HG02973 (cell line): ENCODE data around the gene RNF20.
A peak's percentile ranks its signal among the peaks of the same experiment; 100 is the strongest.
"Not testable (repeated sequence)": the region's sequence is repeated elsewhere in the genome, so short reads cannot be mapped to it uniquely, and the experiment has no call there.

Experiments
- ATAC-seq: cut with Tn5 transposase; IDR thresholded peaks from one replicate; pipeline ENCODE4 v1.9.1; 2021; ENCODE audit warnings: moderate library complexity; ENCODE audit not compliant: unreplicated experiment

The RNF20 gene

DNA sequence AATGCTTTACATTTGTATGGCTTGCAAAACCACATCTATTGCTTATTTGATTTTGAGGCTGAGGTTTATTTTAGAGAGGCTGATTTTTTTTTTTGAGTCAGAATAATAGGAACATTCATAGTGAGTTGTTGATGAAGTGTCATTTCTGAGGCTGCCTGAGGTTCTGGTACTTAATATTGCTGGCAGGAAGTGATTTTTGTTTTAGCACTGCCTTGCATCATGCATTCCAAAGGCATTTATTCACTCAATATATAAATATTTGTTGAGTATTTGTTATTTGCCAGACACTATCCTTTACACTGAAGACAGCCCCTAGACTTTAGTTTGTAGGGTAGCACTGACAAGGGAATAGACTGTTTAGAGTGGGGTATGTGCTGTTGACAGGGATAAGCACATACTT lies 2.7 kb downstream of the RNF20 start:
- ATAC-seq, result no peak

DNA sequence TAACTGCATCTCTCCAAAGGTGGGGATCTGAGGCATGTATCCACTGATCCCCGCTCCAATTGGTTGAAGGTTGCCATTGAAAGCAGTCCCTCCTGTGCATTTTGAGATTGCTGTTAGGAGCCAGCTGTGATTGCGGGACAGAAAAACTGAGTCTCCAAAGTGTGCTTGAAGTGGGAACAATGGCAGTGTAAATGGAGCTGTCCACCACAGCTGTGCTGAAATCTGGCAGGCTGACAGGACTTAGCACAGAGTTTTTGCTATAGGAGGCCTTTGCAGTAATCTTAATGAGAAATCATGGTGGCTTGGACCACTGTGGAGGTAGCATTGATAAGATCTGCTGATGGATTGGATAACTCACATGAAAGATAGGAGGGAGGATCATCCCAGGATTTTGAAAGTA lies 3.3 kb downstream of the RNF20 start:
- no peak for ATAC-seq

DNA sequence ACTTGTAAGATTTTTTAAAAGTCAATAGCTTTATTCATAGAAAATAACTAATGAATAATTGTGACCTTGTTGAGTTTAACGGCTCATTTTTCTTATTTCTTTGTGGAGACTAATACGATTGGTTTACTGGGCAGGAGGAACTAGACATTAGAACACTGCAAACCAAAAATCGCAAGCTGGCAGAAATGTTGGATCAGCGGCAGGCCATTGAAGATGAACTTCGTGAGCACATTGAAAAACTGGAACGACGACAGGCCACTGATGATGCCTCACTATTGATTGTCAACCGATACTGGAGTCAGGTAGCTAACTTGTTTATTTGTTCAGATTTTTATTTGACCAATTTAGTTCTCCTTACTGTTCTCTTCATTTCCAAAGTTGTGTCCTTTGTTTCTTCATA lies 6.4 kb downstream of the RNF20 start:
- ATAC-seq, result no peak

DNA sequence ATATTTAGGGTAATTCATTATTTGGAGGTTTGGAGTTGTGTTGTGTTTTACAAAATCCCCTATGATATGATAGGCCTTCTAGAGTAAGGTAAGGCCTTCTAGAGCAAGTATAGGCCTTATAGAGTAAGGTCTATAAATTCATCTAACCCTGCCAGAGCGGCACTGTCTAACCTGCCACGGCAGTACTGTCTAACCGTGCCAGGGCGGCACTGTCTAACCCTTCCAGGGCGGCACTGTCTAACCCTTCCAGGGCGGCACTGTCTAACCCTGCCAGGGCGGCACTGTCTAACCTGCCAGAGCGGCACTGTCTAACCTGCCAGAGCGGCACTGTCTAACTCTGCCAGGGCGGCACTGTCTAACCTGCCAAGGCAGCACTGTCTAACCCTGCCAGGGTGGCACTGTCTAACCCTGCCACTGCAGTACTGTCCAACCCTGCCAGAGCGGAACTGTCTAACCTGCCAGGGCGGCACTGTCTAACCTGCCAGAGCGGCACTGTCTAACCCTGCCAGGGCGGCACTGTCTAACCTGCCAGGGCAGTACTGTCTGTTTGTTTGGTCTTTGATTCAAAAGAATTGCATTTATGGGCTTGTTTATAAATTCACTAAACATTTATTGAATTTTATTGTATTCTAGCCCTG lies 9.6 kb downstream of the RNF20 start:
- ATAC-seq, result no peak

DNA sequence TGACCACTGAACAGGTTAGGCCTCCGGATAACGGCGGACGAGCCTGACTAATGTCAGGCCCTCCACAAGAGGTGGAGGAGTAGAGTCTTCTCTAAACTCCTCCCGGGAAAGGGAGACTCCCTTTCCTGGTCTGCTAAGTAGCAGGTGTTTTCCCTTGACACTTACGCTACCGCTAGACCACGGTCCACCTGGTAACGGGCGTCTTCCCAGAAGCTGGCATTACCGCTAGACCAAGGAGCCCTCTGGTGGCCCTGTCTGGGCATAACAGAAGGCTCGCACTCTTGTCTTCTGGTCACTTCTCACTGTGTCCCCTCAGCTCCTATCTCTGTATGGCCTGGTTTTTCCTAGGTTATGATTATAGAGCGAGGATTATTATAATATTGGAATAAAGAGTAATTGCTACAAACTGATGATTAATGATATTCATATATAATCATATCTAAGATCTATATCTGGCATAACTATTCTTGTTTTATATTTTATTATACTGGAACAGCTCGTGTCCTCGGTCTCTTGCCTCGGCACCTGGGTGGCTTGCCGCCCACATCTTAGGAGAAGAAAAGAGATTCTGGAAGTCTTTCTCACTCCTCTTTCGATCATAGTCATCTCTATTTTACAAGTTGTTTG lies 15.9 kb downstream of the RNF20 start:
- not testable (repeated sequence) for ATAC-seq

DNA sequence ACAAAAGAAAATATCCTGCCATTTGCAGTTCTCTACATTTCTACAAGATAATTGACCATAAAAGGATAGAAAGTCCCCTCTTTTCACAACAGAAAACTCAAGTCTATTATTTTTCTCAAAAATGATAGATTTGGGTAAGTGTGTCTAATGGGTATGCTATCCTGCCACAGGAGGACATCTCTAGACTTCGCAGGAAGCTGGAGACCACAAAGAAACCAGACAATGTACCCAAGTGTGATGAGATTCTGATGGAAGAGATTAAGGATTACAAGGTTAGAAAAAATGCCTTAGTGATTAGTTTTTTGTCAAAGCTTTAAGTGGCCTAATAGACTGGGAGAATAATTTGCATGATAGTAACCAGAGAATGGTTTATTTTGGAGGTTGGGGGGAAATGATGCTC lies 28.1 kb downstream of the RNF20 start:
- no peak for ATAC-seq

DNA sequence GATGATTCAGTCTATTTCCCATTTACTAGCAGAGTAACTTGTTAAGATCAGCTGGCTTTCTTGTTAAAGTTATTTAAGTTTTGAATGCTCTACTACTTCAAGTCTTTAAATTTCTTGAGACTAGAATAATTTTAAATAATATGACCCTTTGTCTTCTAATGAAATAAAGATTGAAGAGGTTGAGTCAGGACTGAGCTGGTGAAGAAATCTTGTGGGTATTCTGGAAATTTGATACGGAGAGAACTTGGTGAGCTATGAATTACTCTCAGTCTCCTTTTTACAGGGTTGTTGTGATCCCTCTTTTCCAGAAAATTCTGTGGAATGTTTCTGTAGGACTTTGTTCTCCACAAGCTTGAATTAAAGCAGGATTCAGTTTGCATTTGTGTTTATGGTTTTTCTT lies 29.3 kb downstream of the RNF20 start:
- ATAC-seq, result no peak

DNA sequence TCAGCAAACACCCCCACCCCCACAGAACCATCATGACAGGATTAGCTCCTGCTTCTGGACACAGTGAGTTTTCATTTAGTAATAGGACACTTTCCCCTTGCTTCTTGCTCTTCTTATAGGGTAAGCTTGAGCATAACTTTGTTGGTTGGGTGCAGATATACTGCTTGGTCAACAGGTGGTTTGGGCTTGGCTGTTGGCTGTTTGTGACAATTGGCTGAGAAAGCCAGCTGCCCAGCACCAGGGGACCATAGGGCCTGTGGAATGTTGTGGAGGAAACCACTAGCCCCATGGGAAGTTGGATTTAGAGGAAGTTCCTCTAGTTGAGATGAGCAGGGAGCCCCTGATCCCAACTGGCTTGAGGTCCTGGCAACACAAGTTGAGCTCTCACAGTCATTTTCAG lies 30.6 kb downstream of the RNF20 start:
- no peak for ATAC-seq

DNA sequence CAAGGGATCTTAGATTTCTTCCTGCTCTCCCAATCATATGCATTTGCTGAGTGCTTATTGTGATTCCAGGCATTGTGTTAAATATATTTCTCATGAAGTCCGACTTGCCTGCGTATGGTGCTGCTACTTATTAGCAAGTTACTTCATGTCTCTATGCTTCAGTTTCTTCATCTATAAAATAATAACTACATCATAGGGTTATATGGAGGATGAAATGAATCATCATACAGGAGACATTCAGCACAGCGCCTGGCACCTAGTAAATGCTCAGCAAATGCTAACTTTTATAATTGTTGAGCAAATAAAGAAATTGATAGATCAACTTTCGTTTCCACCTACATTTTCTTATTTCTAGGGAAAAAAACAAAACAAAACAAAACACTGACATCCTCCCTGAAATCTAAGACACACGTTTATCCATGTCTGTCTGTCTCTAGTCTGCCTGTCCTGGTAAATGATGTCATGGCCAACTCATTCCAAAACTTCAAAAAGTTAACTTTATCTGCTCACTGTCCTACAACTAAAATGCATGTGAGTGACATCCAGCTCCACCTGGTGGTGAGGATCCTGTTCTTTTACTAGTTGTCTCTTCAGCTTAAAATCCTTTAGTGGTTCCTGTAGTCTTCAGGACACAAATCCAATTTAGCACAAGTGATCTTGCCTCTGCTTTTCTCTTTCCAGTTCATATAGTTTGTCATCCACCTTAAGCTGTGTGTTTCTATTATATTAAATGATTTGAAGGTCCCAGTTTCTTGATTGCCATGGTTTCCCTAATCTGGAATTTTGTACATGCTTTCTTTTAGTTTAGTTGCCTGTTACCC lies 33.5 kb downstream of the RNF20 start:
- ATAC-seq, result peak; percentile 64

DNA sequence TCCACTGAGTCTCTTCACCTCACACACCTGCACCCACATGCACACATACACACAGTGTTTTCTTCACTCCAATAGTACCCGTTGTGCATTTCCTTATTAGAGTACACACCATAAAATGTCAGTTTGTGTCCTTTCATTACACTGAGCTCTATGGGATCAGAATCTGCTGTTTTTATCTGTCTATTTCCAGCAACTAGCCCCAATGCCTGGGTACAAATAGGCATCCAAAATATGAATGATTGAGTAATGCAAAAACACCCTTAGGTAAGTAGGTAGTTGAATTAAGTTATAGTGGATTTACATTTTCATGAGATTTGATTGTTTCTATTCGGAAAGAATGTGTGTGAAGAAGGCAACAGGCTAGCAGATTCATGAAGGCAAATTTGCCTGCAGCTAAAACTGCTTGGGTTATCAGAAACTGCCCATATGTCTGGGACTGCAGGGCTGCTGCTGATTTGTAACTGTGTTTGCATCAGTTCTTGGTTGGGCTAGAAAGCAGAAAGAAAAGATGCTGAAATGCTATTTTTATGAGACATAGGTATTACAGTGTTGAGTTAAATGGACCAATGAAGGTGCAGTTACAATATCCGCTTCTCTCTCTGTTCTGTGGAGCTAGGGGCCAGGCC lies 34.2 kb downstream of the RNF20 start:
- no peak for ATAC-seq

DNA sequence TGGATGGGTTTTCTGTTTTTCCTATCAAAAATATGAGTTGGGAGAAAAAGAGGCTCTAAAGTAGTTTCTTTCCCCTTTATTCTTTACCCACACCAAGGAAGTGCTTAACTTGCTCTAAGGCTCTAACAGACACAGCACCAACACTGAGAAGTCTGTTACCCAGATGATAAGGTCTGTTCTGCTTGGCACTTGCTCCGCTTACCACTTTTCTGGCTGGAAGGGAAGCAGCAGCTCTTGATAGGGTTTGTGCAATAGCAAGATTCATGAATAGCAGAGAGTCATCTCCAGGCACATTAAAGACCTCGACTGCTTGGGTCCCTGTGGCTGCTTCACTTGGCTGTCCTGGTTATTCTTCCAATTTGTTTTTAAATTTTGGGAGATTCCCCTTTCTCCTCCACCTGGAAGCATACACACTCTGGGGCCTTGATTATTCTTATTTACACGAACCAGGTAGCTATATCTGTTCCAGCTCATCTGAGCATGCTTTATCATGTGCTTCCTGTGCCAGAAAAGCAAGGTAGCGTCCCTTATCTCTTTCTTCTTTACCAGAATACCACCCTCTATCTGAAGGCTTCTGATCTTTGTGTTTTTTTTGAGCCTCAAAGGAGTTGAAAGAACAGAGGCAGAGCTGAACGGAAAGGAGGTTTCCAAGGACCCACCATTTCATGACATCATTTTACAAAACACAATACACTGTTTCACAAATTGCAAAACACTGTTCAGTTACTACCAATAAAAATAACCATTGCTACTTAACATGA lies 36.3 kb downstream of the RNF20 start:
- no peak for ATAC-seq

DNA sequence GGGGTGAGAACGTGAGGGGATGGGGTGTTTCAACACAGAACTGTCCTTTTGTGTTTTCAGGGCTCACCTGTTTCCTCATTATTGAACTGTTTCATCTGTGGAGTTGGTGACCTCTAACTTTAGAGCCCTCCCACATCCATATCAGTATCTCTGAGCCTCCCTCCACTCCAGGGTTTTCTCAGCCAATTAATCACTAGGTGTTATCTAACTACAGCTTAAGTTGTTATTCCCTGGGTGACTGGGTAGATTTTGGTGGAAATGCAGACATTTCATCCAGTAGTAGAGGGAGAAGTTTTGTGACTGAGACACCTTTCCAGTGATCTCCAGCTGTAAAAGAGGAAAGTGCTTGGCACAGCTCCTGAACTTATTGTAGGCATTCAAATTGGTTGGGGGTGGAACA lies 37.5 kb downstream of the RNF20 start:
- no peak for ATAC-seq

DNA sequence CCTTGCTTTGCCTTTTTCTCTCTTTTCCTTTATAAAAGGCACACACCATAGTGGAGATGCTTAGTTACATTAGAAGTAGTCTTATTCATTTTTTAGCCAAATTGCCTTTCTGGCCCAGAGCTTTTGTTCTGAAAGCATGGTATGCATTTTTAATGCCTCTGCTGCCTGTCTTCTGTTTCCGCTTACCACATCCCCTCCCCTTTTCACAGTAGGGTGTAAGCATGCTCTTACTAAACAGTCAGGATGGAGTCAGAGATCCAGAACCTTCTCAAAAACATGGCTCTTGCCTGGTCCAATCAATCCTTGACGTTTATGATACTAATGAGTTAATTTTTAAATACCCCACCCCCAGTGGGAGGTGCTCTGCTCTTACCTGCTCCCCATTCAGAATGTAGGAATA lies 38.7 kb downstream of the RNF20 start:
- no peak for ATAC-seq

DNA sequence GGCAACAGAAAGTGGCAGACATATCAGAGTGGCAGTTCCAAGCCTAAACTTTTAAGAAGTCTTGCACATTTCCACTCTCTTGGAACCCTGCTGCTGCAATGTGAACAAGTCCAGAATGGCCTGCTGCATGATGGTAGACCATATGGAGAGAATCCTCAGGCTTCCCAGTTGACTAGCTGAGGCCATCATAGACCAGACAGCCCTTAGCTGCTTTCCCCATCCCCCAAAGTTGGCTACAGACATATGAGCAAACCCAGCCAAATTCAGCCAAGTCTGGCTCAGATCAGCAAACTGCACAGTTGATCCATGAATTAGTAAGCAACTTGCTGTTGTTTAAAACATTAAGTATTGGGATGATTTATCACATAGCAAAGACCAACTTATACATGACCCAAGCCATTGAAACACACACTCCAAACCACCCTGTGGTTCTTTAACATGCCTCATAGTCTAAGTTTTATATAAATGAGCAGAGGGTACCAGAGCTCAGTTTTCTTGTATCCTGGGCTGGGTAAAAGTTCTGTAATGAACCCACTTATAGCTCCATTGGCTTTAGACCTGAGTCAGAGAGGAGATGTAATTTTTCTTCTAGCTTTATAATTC lies 41.2 kb downstream of the RNF20 start:
- ATAC-seq, result no peak

DNA sequence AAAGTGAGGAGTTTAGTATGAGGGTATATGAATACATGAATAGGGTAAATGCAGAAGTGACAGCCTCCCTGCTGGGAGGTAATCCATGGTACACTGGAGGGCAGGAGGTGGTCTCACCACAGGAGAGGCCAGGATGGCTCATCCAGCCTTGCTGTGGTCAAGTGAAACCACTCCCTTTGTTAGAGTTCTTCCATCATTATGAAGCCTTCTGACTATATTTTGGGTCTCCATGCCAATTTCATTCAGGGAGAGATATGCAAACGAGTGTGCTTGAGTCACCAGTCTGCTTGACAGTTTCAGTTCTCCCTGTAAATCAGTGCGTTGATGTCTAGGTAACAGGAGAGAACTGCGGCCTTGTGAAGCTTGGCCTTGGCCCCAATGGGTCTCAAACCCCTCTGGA lies 44.7 kb downstream of the RNF20 start:
- no peak for ATAC-seq

DNA sequence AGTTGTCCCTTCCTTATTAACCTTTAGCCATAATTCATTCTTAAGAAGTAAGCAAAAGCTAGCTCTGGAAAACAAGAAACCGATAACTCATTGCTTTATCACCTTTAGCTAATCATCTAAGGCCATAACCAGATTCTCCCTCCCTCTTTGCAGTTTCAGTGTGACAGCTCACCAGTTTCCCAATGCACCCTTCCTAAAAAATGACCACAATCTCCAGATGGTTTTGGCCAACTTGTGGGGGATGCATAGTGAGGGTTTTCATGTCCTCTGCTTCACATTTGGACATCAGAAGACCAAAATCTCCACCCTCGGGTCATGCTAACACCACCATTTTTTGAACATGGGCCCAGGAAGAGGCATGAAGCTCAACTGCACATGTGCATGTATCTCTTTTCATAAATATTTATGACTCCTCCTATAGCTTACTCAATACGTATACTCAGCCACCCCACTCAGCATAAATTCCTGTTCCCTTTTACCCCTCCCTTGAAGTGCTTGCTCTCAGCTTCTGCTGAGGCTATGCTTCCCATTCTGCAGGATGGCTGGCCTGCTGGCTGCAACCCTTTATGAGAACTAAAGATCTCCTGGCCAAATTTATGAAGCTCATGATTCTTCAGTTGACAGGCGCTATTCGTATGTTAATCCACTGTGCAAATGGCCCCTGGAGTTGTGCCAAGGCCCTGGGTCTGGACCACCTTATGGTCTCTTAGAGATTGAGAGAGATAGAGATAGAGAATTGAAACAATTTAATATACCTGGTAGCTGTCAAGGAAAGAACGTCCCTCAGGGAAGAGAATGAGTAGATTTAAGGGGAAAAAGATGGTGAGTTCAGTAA lies 46.3 kb downstream of the RNF20 start:
- ATAC-seq, result no peak

DNA sequence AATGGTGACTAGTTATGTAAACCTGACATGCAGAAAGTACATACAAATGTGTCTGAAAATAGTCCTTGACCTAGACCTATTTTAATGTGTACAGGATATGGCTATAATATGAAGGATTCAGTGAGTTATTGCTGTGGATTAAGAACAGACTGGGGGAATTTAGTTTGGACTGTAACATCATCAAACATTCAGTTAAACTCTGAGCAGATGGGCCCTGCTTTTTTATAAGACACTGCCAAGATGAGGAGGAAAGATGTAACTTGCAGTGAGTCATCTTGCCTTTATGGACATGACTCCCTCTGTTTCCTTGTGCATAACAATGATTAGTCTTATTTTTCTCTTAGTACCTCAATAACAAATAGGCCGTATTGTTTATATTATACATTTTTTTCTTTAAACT lies 48.9 kb downstream of the RNF20 start:
- no peak for ATAC-seq

DNA sequence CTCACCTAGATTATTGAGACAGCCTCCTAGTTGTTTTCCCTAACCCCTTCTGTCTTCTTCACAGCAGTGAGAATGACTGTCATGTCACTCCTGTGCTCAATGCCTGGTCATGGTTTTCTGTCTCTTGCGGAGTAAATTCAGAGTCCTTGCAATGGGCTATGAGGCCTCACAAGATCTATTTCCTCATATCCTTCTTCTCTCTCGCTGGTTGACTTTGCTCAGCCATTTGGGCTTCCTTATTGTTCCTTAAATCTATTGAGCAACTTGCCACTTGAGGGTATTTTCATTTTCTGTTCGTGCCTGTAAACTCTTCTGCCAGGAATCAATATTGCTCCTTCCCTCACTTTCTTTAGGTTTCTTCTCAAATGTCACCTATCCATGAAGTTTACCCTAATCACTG lies 52.1 kb downstream of the RNF20 start:
- no peak for ATAC-seq

DNA sequence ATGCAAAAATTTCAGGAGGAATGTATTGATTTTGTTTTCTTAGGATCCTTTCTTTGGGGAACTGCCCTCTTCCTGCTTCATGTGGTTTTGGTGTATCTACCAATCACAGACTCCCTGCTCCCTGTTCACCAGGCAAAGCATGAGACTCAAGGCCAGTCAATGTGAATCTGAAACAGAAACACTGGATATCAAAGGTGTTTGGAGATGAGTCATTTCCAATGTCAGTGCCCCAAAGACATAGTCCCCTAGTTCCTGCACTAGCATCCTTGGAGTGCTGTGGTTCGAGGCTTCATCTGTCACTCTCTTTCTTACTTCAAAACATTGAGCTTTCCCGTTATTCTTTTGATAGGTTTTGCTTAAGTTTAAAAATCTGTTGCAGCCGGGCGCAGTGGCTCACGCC lies 53.0 kb downstream of the RNF20 start:
- peak; percentile 93 for ATAC-seq
